ENCODE data around the gene PSMD12. TPM values are rescaled to one million over a fixed set of nuclear protein-coding genes. Genes with fewer than 3 reads are reported as not detected.

The PSMD12 gene
- total and polyA plus RNA-seq, 9 of the 15 experiments (the other 6 are each of a cell fraction or from before 2014, with no cell fraction given): 36.6 to 150 (median 65.5) TPM

- TF ChIP-seq GATAD2B (IDR thresholded peaks at IDR 0.05; ENCODE audit: borderline replicate concordance) (peak; percentile 76), NCOA6 (IDR thresholded peaks at IDR 0.05) (peak; percentile 78), PHB2 (IDR thresholded peaks at IDR 0.05; ENCODE audit: low read depth) (no peak), U2AF2 (optimal IDR thresholded peaks at IDR 0.05; ENCODE audit: low read depth, low read length) (no peak), TFAP4 (CRISPR knock-in tag; IDR thresholded peaks at IDR 0.05; ENCODE audit: borderline replicate concordance) (peak; percentile 50; the same call in 1 of the 2 replicates), ELF2 (CRISPR knock-in tag; IDR thresholded peaks at IDR 0.05) (no peak)
Measured at GRCh38 chr17:67378454-67379250, 12.3 kb upstream of the PSMD12 start (continued).

GRCh38 chr17:67377488-67378453, 11.4 kb upstream of the PSMD12 start:
- Histone ChIP-seq H3K27ac (ENCODE audit: extremely low read depth, low read depth, low read length) (no peak overlapping the region), H3K4me2 (ENCODE audit: insufficient read depth, low read length) (peak overlapping the region; percentile 84), H3K79me2 (ENCODE audit: control insufficient read depth, insufficient read depth, low read length) (no peaks in the 10 kb centered on the region), H3K9me1 (ENCODE audit: control insufficient read depth, insufficient read depth, low read length) (no peaks in the 10 kb centered on the region), H3K36me3 (ENCODE audit: control insufficient read depth, insufficient read depth, low read length) (no peaks in the 10 kb centered on the region), H3K27me3 (ENCODE audit: control insufficient read depth in 2 of 2, insufficient read depth in 2 of 2, low read length in 2 of 2) (peaks cover 9 to 10% of the 10 kb centered on the region in 2 experiments; a peak in 3 of 5 replicates), H3K9ac (ENCODE audit: insufficient read depth in 1 of 2, low read depth in 2 of 2, low read length in 2 of 2) (peak overlapping the region; percentile 49 to 92), H2AFZ (ENCODE audit: low read depth, low read length) (peak overlapping the region; percentile 79), H3K9me3 (replicated peaks; ENCODE audit: control insufficient read depth, insufficient read depth, low read depth, low read length) (peaks cover 6% of the 10 kb centered on the region; the same call in 1 of the 2 replicates), H3K4me3 (peak overlapping the region; percentile 60), H4K20me1 (replicated peaks; ENCODE audit: control insufficient read depth, insufficient read depth, low read length) (0 out of 2 replicates have a peak, but pooled peaks cover 8% of the 10 kb centered on the region), H3K4me1 (replicated peaks in 1 of 2; ENCODE audit: control insufficient read depth in 2 of 2, insufficient read depth in 2 of 2, low read length in 2 of 2) (peaks cover 18 to 44% of the 10 kb centered on the region in 2 experiments; a peak in 4 of 5 replicates)
- no TSS peak for BruUV-seq (replicated peaks)
- in situ Hi-C loops (cut with MboI) (loop anchor here (25.0 kb wide), 1 partner anchor 310 kb away; no protein-coding TSS in a partner anchor), intact Hi-C loops (cut with micrococcal nuclease) (loop anchor here (5.0 kb wide), 3 partner anchors 100 to 310 kb away; no protein-coding TSS in a partner anchor)
- no peak for FAIRE-seq
- ChIA-PET POLR2A (interaction anchor here (0.6 to 1.0 kb wide), 3 partner anchors 19 to 616 kb away, joined by 3 to 5 read pairs (median 4); no protein-coding TSS in a partner anchor), CTCF (ENCODE audit: low intra/inter-chr PET ratio) (interaction anchor here (0.7 kb wide), 1 partner anchor 661 kb away, joined by 4 read pairs; no protein-coding TSS in a partner anchor)
- ATAC-seq: peak; percentile 58
- peak; percentile 47 to 64 (median 60) for DNase-seq (ENCODE audit: extremely low read depth in 1 of 4, low spot score in 3 of 4)
- 0% methylated on average over 46 of the region's 100 CpGs for WGBS (ENCODE audit: insufficient coverage, low coverage, missing lambda C conversion rate)
- TF ChIP-seq ZNF263 (CRISPR knock-in tag; IDR thresholded peaks at IDR 0.05; ENCODE audit: borderline replicate concordance) (peak; percentile 91), RB1 (IDR thresholded peaks at IDR 0.05; ENCODE audit: low read depth) (peak; percentile 31; the same call in 1 of the 2 replicates), GTF2E2 (tag; IDR thresholded peaks at IDR 0.05) (no peak), ARID4B (CRISPR knock-in tag; IDR thresholded peaks at IDR 0.05) (0 out of 2 replicates have a peak, but pooled peaks have one; percentile 6), SMARCE1 (IDR thresholded peaks at IDR 0.05) (no peak)

All from K562 (cell line).